HEK293 (cell line): ENCODE results near the gene ZRSR2.

Experiments
- CTCF ChIA-PET: fragments of 350-600 bp; formaldehyde crosslinking; extraction: SDS; loops from one replicate; lab custom pipeline; 2021; ENCODE audit warnings: antibody characterized with exemption; lab: Yijun Ruan, JAX
- POLR2A ChIA-PET: fragments of 300-600 bp; formaldehyde crosslinking; extraction: SDS; loops from one replicate; lab custom pipeline; 2020; ENCODE audit warnings: antibody characterized with exemption, inconsistent platforms; lab: Yijun Ruan, JAX
- H3K27ac ChIP-seq: fragments of 200-500 bp; sonication (Bioruptor generic); 2 replicates; pipeline ENCODE4 v1.5.1; 2014; ENCODE audit warnings: low read depth, low read length, control low read depth, inconsistent platforms; ENCODE audit errors: extremely low read depth
- H3K36me3 ChIP-seq, 2 experiments: fragments of 200-500 bp in 1 of 2; sonication (Bioruptor generic) in 1 of 2; 1 replicate in 1 of 2; 2 replicates in 1 of 2; pipeline ENCODE4 v1.5.1; 2014 to 2017; ENCODE audit warnings: inconsistent platforms in 2 of 2, low read length in 2 of 2; ENCODE audit not compliant: control insufficient read depth in 2 of 2, insufficient read depth in 1 of 2
- H3K4me1 ChIP-seq: fragments of 200-500 bp; sonication (Bioruptor generic); 2 replicates; pipeline ENCODE4 v1.5.1; 2014; ENCODE audit warnings: mild to moderate bottlenecking, low read length, inconsistent platforms; ENCODE audit not compliant: control insufficient read depth, insufficient read depth
- H3K4me3 ChIP-seq: 2 replicates; pipeline ENCODE4 v1.5.1; 2011; ENCODE audit warnings: low read depth, mild to moderate bottlenecking, control low read depth, low read length, moderate library complexity
- H3K9me3 ChIP-seq: fragments of 200-500 bp; sonication (Bioruptor generic); 2 replicates; pipeline ENCODE4 v1.5.1; 2014; ENCODE audit warnings: low read depth, low read length, inconsistent platforms; ENCODE audit not compliant: control insufficient read depth, insufficient read depth
- HOXC10 ChIP-seq: sonication (generic); formaldehyde crosslinking; IDR thresholded peaks from 2 replicates; pipeline ENCODE4 v1.8.1; 2023; ENCODE audit warnings: mild to moderate bottlenecking, missing genetic modification reagents
- IKZF3 ChIP-seq: fragments of 450-650 bp; IDR thresholded peaks from 2 replicates; pipeline ENCODE4 v1.5.0; 2018; ENCODE audit warnings: missing biosample characterization, mild to moderate bottlenecking, missing genetic modification characterization, moderate library complexity
- KLF7 ChIP-seq: fragments of 450-650 bp; formaldehyde crosslinking; IDR thresholded peaks from 2 replicates; pipeline ENCODE4 v1.5.1; 2016; ENCODE audit warnings: missing biosample characterization, missing genetic modification characterization, borderline replicate concordance
- PRDM6 ChIP-seq: fragments of 450-650 bp; formaldehyde crosslinking; IDR thresholded peaks from 2 replicates; pipeline ENCODE4 v1.5.1; 2017; ENCODE audit warnings: missing biosample characterization, missing genetic modification characterization
- ZBTB10 ChIP-seq: fragments of 450-650 bp; formaldehyde crosslinking; IDR thresholded peaks from 2 replicates; pipeline ENCODE4 v1.5.1; 2016; ENCODE audit warnings: missing biosample characterization, missing genetic modification characterization
- ZBTB44 ChIP-seq: fragments of 450-650 bp; IDR thresholded peaks from 2 replicates; pipeline ENCODE4 v1.5.1; 2018; ENCODE audit warnings: missing biosample characterization, mild to moderate bottlenecking, missing genetic modification characterization
- ZFP37 ChIP-seq: fragments of 450-650 bp; formaldehyde crosslinking; IDR thresholded peaks from 2 replicates; pipeline ENCODE4 v1.5.1; 2016; ENCODE audit warnings: missing biosample characterization, missing genetic modification characterization
- ZNF157 ChIP-seq: fragments of 450-650 bp; formaldehyde crosslinking; IDR thresholded peaks from 2 replicates; pipeline ENCODE4 v1.5.1; 2016; ENCODE audit warnings: missing biosample characterization, missing genetic modification characterization
- ZNF248 ChIP-seq: fragments of 450-650 bp; formaldehyde crosslinking; IDR thresholded peaks from 2 replicates; pipeline ENCODE4 v1.5.1; 2017; ENCODE audit warnings: missing biosample characterization, missing genetic modification characterization
- ZNF280D ChIP-seq: fragments of 450-650 bp; formaldehyde crosslinking; IDR thresholded peaks from 2 replicates; pipeline ENCODE4 v1.5.1; 2016; ENCODE audit warnings: missing biosample characterization, missing genetic modification characterization
- ZNF398 ChIP-seq: fragments of 450-650 bp; formaldehyde crosslinking; IDR thresholded peaks from 2 replicates; pipeline ENCODE4 v1.5.1; 2017; ENCODE audit warnings: missing biosample characterization, missing genetic modification characterization
- ZNF449 ChIP-seq: fragments of 450-650 bp; formaldehyde crosslinking; IDR thresholded peaks from 2 replicates; pipeline ENCODE4 v1.5.1; 2017; ENCODE audit warnings: missing biosample characterization, mild to moderate bottlenecking, missing genetic modification characterization, moderate library complexity
- ZNF510 ChIP-seq: fragments of 450-650 bp; formaldehyde crosslinking; IDR thresholded peaks from 2 replicates; pipeline ENCODE4 v1.5.1; 2018; ENCODE audit warnings: mild to moderate bottlenecking, missing genetic modification characterization, missing biosample characterization; ENCODE audit not compliant: insufficient replicate concordance
- ZNF513 ChIP-seq: fragments of 450-650 bp; IDR thresholded peaks from 2 replicates; pipeline ENCODE4 v1.5.1; 2018; ENCODE audit warnings: missing biosample characterization, missing genetic modification characterization
- ZNF521 ChIP-seq: fragments of 450-650 bp; formaldehyde crosslinking; IDR thresholded peaks from 2 replicates; pipeline ENCODE4 v1.5.1; 2017; ENCODE audit warnings: missing biosample characterization, mild to moderate bottlenecking, missing genetic modification characterization
- ZNF639 ChIP-seq: fragments of 450-650 bp; formaldehyde crosslinking; IDR thresholded peaks from 2 replicates; pipeline ENCODE4 v1.5.1; 2016; ENCODE audit warnings: missing biosample characterization, missing genetic modification characterization
- ZNF701 ChIP-seq: fragments of 450-650 bp; formaldehyde crosslinking; IDR thresholded peaks from 2 replicates; pipeline ENCODE4 v1.5.1; 2016; ENCODE audit warnings: missing biosample characterization, missing genetic modification characterization
- ZSCAN16 ChIP-seq: fragments of 450-650 bp; formaldehyde crosslinking; IDR thresholded peaks from 2 replicates; pipeline ENCODE4 v1.5.1; 2016; ENCODE audit warnings: missing biosample characterization, missing genetic modification characterization

ZRSR2 gene

GRCh38 chrX:15856636-15857035, 66.4 kb downstream of the ZRSR2 start:
- H3K27ac ChIP-seq: no peak overlapping the region
- peaks cover 7% of the 10 kb centered on the region; the same call in 1 of the 2 replicates for H3K4me1 ChIP-seq
- TF ChIP-seq ZNF398 (tag by site-specific recombination) (peak; percentile 70; the same call in 1 of the 2 replicates), ZBTB44 (no peak)
- POLR2A ChIA-PET: no interaction called here
- peaks cover 0 to 5% of the 10 kb centered on the region in 2 experiments; a peak in 1 of 3 replicates for H3K36me3 ChIP-seq
- no peak overlapping the region for H3K4me3 ChIP-seq
- CTCF ChIA-PET: interaction anchor here (1.2 kb wide), 1 partner anchor 9 kb away, joined by 3 read pairs; no protein-coding TSS in a partner anchor
- no peaks in the 10 kb centered on the region for H3K9me3 ChIP-seq

GRCh38 chrX:15858051-15858450, 67.8 kb downstream of the ZRSR2 start:
- no peak overlapping the region for H3K27ac ChIP-seq
- H3K4me1 ChIP-seq: peaks cover 7% of the 10 kb centered on the region; the same call in 1 of the 2 replicates
- ChIA-PET POLR2A (no interaction called here), CTCF (interaction anchor here (1.1 kb wide), 1 partner anchor 21 kb away, joined by 3 read pairs; no protein-coding TSS in a partner anchor)
- no peak overlapping the region for H3K4me3 ChIP-seq
- H3K9me3 ChIP-seq: no peaks in the 10 kb centered on the region
- no peaks in the 10 kb centered on the region for H3K36me3 ChIP-seq
- TF ChIP-seq KLF7 (tag by site-specific recombination) (no peak), ZNF248 (tag by site-specific recombination) (no peak), ZNF701 (tag by site-specific recombination) (no peak), ZNF513 (tag by site-specific recombination) (no peak), ZFP37 (tag by site-specific recombination) (no peak), IKZF3 (no peak), ZNF449 (tag by site-specific recombination) (no peak), ZSCAN16 (tag by site-specific recombination) (no peak), HOXC10 (CRISPR knock-in tag) (no peak), ZNF157 (tag by site-specific recombination) (no peak), ZNF280D (no peak), ZBTB10 (tag by site-specific recombination) (no peak), ZNF521 (tag by site-specific recombination) (no peak), PRDM6 (tag by site-specific recombination) (no peak), ZNF639 (tag by site-specific recombination) (no peak), ZNF510 (tag by site-specific recombination) (no peak)
